Kasumi-1 (cell line): Measurements from ENCODE around the gene HLA-DOA.

Source experiments
- DNase-seq, 2 experiments: peaks; one replicate each; lab custom pipeline; 2025; lab: John Stamatoyannopoulos, UW

HLA-DOA gene

DNA sequence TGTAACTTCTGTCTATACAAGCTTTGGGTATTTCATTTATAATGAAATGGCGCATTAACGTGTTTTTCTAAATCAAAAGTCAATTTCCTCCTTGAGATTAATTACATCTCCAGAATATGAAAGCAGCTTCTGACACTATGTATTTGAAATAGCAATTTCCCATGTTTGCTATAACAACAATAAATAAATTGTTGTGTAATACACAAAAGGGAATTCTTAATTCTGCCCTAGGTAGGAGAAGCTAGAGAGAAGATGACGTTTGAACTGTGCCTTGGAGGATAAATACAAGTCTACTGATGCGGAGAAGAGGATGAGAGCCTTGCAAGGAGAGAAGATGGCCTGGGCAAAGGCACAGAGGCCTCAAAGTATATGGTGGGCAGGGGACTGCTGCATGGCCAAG is 7.6 kb upstream of the HLA-DOA start:
- DNase-seq: no peak

DNA sequence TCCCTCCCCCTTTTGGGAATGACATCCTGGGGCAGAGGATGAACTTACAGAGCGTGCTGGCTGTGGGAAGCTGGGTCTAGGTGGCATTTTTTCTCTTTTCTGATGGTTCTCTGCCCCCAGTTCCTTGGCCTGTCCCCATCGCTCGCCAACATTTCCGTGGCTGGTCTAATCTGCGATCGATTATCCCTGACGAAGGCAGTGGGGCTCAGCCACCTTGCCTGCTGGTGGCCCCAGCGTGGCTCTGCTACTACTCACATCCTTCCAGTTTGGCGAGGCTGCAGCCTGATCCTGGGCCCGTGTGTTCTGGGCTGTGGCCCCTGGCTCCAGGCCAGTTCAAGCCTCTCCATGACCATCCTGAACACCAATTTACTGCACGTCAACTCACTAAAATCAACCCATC is 6.4 kb upstream of the HLA-DOA start:
- no peak for DNase-seq

DNA sequence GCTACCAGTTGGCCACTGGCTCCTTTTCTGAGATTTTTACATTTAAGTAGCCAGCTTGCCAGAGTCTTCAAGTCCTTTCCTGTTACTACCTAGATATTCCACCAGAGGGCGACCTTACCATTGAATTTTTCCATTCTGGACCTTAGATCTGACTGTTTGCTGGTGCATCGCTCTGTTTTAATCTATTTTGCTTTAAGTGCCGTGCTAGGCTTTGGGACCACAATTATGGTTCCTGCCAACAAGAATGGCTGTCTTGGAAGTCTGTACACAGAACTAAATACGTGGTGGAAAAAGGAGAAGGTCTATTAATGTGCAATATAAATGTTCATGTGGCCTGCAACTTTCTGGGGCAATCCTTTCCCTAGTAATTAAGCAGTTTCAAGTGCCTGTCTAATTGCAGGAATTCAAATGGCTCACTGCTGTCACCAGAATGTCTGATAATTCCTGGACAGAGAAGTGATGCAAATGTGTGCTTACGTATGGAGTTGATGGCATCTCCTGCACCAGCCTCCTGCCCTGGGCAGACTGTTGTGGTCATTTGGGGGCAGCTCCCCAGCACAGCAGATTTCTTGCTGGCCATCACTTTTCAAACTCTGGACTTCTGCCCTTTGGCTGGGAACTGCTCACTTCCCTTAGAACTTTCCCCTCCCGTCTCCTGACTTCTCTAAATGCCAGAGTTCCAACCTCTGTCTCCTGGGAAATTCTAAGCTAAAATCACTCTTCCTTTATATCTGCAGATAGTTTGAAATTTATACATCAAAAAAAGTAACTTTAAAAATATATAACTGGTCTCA is 5.6 kb upstream of the HLA-DOA start:
- DNase-seq: peak; percentile 86 to 94

DNA sequence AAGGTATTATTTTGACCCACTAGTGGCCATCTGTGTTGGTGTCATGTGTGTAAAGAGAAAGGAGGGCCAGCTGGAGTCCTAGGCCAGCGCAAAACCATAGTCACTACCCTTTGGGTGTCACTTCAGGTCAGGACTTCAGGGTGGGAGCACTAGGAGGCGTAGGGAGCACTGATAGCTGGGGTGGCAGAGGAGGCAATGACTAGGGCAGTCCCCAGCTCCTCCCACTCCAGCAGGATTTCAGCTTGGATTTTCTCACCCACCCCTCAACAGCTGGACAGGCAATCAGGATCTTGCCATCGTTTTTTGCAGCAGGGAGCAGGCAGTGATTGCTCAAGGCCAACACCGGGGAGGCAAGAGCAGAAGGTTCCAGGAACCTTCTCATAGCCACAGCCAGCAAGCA is 4.2 kb upstream of the HLA-DOA start:
- no peak for DNase-seq

DNA sequence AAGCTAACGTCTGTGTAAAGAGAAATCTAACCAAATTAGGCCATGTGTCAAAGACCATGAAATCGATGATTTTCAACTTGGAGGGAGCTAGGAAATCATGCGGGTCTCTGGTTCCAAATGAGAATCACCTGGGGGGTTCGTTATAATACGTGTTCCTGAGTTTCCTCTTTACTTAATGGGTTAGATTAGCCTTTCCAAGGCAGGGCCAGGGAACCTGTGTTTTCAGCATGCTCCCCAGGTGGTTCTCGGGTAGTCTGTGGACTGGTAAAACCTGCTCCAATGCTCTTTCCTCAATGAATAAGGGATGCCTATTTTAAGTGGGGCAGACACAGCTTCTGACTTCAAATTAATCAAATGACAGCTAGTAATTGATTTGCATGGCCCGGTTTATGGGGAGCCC is 965 bp upstream of the HLA-DOA start:
- no peak for DNase-seq

DNA sequence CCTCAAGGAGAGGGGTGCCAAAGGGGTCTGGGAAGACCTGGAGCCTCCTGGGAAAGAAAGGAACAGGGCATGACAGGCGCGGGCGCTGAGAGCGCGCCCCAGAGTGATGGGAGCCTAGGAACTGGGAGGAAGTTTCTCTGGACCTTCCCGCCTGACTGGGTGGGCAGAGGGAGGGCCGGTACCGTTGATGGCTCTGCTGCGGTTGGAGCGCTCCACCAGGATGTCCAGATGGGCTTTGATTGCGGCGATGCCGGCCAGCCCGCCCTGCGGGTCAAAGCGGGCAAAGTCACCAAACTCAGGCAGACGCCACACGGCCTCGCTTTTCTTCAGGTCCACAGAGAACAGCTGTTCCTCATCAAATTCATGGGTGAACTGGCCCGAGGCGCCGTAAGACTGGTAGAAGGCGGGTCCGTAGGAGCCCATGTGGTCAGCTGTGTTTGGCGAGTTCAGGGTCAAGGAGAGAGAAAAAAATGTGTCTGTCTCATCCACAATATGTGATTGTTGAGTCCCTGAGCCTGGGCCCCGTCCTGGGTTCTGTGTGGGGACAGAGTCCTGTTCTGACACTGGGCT is 1.5 kb downstream of the HLA-DOA start:
- DNase-seq: no peak

DNA sequence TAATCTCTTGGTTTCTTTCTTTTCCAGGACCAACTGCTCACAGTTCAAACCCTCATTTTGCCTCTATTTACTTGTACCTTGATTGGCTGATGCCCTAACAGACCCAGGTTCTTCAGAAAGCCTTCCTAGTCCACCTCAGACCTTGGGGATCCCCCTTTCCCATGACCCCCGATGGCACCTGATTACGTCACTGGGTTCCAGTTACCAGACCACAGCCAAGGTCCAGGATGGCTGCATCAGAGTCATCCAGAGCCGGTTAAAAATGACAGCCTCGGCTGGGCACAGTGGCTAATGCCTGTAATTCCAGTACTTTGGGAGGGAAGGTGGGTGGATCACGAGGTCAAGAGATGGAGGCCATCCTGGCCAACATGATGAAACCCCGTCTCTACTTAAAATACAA is 4.5 kb downstream of the HLA-DOA start:
- no peak for DNase-seq

DNA sequence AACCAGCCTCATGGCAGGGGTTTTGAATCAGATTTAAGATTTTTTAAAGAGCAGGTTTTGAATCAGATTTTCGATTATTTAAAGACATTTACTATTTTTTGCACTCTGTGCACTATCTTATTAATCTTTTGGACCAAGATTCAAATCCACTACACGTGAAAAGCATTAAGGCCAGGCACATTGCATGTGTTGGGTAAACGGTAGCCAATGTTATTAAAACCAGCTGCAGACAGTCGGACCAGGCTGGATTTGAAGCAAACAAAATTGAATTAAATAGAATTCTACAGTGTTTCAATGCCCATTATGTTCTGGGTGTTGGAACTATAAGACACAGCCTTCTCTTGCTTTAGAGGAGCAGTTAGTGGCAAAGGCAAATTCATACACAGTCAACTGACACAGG is 7.7 kb downstream of the HLA-DOA start:
- DNase-seq: no peak

DNA sequence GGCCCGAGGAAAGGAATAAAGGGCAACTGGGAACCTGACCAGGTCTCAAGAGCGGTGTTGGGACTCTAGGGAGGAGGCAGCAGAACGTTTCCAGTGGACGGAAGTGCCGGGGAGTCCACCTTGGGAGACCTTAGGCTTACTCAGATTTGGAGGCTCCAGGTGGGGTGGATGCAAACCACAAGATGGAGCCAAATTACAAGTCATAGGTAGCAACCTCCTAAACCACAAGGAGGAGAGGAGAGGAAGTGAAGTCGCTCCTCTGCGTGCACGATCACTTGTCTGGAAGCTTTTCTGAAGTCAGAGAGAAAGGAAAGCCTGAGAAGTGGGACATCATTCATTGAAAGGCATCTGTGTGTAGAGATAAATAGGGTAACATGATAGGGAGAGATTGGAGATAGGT is 9.3 kb downstream of the HLA-DOA start:
- no peak for DNase-seq

DNA sequence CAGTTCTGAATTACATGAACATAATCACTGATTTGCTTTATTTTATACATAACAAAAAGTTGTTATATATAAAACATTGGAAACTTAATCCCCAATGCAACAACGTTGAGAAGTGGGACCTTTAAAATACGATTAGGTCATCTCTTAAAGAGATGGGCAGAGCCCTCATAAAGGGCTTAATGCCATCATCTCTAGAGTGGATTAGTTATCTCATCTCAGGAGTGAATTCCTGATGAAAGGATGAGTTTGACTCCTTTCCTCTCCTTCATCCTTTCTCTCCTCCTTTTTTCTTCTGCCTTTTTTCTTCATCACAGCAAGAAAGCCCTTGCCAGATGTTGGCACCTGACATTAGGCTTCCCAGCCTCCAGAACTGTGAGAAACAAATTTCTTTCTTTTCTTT is 13.9 kb downstream of the HLA-DOA start:
- DNase-seq: no peak

DNA sequence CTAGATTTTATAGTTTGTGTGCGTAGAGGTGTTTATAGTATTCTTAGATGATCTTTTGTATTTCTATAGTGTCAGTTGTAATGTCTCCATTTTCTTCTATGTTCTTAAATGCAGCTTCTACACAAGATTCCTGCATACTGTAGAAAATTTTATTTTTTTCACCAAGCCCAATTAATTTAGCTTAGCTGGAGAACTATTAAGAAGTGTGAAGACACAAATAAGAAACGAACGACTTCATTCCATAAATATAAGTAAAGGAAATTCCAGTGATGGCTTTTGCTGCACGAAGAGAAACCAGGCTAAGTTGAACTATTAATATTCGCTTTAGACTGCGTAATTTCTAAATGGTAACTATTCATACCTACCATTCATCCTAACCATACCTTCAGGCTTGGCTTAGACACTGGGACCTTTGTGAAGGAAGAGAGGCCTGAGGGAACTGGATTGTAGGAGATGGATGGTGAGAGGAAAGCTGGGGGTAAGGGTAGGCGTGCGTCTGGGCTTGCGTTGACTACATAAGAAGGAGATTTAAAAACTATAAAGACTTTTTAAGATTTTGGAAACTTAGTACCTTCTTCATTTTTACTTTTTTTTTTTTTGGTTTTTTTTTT is 15.9 kb downstream of the HLA-DOA start:
- no peak for DNase-seq

DNA sequence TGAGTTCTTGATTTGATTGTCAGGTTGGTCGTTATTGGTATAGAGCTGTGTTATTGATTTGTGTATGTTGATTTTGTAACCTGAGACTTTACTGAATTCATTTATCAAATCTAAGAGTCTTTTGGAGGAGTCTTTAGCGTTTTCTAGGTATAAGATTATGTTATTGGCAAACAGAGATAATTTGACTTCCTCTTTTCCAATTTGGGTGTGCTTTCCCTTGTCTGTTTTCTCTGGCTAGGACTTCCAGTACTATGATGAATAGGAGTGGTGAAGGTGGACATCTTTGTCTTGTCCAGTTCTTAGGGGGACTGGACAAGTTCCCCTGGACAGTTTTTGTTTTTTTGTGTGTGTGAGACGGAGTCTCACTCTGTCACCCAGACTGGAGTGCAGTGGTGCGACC is 17.4 kb downstream of the HLA-DOA start:
- DNase-seq: no peak

DNA sequence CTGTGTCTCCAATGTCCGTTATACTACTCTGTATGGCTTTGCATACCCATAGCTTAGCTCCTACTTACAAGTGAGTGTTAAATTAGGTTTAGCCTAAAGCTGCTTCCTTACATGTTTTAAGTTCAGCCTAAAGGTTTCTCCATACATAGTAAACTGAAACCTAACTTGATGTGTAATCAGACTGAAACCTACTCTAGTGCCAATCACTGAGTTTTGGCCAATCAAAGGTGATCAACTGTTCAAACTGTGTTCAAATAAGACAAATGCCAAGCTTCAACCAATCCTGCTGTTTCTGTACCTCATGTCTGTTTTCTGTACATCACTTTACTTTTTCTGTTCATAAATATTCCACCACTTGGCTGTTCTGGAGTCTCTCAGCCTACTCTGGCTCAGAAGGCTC is 20.0 kb downstream of the HLA-DOA start:
- no peak for DNase-seq

DNA sequence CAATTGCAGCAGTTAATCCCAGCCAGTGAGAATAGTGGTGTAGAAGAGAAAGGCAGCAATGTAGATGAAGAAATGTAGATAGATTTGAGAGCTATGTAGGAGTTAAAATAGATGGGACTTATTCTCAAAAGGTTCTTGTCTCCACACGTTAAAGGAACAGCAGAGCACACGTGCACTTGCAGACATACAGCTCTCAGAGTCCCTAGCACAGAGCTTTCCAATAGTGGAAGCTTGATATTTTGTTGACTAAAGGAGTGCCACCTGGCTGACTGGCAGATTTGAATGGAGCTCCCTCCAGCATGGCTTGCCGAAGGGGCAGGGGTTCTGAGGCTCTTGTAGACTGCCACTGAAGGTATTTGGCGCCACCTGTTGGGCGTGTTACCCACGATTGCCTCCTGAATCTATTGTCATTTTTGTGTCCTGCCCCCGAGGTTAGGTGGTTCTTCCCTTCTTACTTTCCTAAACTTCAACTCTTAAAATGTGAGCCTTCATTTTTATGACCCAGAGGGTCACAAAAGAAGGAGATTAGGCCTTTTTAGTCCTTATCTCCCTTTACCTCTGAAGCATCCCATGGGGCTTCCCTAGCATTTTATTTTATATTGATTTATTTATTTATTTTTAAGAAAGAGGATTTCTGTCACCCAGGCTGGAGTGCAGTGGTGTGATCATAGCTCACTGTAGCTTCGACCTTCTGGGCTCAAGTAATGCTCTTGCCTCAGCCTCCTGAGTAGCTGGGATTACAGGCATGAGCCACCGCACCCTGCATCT is 24.6 kb downstream of the HLA-DOA start:
- DNase-seq: peak; percentile 81 to 85

DNA sequence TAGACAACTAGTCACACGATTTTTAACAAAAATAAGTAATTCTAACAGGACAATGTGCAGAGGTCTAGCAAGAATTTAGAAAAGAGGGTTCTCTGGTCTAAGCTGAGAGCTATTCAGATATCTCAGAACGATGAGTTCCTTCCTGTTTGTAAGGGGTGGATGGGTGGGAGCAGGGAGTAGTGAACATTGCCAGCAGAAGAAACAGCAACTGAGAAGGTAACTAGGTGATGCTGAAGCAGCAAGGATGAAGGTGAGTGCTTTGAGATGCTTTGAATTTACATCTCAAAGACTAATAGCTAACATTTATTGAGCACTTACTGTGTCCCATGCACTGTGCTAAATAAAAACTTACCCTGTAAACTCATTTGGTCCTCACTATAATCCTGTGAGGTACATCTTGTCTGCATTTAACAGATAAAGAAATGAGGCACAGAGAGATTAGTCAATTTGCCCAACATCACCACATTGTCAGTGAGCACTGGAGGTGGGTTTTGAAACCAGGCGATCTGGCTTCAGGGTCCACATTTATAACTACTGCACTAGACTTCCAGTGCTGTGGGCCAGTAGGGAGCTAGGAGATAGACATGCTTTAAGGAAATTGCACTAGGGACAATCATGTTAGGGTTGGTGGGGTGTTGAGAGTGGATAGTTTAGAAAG is 25.3 kb downstream of the HLA-DOA start:
- DNase-seq: no peak

DNA sequence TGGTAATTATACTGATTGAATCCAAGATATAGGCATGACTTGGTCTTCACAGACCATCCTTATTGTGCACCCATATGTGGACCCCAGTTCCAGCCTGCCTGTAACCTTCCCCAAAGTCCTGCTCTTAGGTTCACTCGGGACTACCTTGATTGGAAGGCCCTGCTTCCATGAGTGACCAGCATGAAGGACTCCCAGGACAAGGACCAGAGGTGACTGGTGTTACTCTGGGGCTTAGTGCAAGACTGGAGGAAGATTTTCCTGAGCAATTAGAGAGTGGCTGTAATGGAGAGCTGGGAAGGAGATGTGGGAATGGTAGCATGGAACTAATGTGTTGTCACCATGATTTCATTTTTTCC is 25.9 kb downstream of the HLA-DOA start:
- DNase-seq: no peak

DNA sequence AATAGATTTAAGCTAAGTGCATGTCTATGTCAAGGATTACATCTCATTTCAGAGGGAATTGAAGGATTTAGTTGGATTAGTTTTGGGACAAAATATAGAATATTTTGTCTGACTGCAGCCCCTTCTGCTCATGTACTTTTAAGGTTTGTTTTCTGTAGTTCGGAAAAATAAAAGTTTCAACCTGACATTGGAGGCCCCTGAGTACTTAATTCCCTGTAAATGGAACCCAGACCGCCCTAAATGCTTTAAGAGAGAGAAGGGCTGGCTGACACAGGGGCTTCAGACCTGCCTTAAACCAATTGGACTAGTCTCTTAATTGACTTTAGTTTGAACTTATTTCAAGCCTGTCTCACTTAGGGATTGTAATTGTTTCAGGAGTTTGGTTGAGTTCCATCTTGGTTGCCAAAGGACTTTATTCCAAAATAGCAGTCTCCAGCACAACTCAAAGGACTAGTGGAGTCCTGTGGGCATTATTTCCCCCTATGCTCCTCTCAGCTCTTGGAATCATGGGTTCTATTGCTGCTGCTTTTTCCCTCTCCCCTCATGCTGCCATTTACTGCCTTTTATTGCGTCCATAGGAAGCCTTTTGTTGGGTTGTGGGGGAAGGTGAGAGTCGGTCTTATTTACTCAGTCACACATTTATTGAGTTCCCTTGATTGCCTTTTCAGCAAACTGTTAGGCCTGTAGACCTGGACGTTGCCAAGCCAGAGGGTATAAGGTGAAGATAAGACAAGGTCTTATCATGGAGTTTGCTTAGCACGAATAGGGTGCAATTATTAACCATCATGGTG is 26.5 kb downstream of the HLA-DOA start:
- DNase-seq: no peak

DNA sequence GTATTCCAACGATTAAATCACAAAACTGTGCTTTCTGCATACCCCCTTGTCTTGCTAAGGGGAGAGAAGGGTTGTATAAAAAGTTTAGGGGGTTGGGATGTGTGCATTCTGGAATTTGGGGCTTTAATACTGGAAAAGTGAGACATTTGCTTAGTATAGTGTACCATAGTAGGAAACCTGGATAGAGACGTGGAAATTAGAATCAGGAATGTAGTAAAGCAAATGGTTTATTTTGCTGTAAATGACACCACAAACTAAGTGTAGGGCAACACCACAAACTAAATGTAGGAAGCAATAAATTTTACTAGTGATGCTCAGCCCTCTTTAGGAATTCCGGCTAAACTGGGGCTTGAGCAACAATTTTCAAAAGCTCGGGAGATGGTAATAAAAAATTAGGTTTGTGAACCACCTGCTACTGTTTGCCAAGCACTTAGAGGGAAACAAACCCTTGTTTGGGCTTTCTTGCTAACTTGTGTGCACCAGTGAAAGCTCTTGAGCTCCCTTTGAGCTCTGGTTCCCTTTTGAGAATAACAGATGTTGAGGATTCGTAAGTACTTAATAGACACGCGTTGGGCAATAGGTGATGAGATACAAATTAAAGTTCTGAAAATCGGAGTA is 27.2 kb downstream of the HLA-DOA start:
- no peak for DNase-seq

DNA sequence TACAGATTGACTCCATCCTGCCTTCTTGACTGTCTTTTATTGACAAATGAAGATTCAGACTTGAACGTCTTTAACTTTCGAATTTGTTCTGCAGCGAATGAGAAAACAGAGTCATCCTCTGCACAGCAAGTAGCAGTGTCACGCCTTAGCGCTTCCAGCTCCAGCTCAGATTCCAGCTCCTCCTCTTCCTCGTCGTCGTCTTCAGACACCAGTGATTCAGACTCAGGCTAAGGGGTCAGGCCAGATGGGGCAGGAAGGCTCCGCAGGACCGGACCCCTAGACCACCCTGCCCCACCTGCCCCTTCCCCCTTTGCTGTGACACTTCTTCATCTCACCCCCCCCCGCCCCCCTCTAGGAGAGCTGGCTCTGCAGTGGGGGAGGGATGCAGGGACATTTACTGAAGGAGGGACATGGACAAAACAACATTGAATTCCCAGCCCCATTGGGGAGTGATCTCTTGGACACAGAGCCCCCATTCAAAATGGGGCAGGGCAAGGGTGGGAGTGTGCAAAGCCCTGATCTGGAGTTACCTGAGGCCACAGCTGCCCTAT is 28.8 kb downstream of the HLA-DOA start:
- DNase-seq: no peak

DNA sequence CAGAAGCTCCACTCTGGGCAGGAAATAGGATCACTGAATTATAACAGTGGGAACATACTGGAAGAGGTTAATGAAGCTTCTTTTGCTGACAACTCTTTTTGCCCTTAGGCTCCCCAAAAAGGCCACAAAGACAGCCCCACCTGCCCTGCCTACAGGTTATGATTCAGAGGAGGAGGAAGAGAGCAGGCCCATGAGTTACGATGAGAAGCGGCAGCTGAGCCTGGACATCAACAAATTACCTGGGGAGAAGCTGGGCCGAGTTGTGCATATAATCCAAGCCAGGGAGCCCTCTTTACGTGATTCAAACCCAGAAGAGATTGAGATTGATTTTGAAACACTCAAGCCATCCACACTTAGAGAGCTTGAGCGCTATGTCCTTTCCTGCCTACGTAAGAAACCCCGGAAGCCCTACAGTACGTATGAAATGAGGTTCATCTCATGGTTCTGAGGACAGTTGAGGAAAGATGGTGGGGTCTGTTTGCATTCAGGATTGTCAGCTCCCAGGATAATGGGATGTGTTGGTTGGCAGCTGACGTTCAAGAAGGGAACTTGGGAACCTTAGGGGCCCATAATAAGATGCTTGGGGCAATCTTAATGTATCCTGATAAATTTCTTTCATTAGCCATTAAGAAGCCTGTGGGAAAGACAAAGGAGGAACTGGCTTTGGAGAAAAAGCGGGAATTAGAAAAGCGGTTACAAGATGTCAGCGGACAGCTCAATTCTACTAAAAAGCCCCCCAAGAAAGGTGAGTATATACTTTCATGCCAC is 29.5 kb downstream of the HLA-DOA start:
- DNase-seq: no peak
